ENCODE measurements around the gene RBM33. TPM values are rescaled to one million over a fixed set of nuclear protein-coding genes. Genes with fewer than 3 reads are reported as not detected.

The RBM33 gene
- total and polyA plus RNA-seq, 9 of the 15 experiments (the other 6 are each of a cell fraction or from before 2014, with no cell fraction given): 4.4 to 80.7 (median 27.3) TPM

GRCh38 chr7:155684543-155684942 is 40.1 kb downstream of the RBM33 start (continued):
- TF ChIP-seq BRCA1 (IDR thresholded peaks at IDR 0.05) (no peak), BRCA1 (CRISPR knock-in tag; IDR thresholded peaks at IDR 0.05) (no peak), XRCC3 (IDR thresholded peaks at IDR 0.05) (no peak), ZBTB17 (CRISPR knock-in tag; IDR thresholded peaks at IDR 0.05) (no peak), CREBBP (IDR thresholded peaks at IDR 0.05; ENCODE audit: low read depth, low read length) (no peak), MEF2A (IDR thresholded peaks at IDR 0.05; ENCODE audit: control insufficient read depth, low read depth, low read length) (no peak), ZNF75A (CRISPR knock-in tag; IDR thresholded peaks at IDR 0.05) (no peak), ZNF778 (CRISPR knock-in tag; IDR thresholded peaks at IDR 0.05) (no peak), ZHX1 (conservative IDR thresholded peaks at IDR 0.05; ENCODE audit: low read length) (no peak), XRCC5 (IDR thresholded peaks at IDR 0.05; ENCODE audit: low read depth, low read length) (no peak), ZNF644 (tag; IDR thresholded peaks at IDR 0.05; ENCODE audit: low read depth) (no peak), CBFA2T3 (IDR thresholded peaks at IDR 0.05) (0 out of 2 replicates have a peak, but pooled peaks have one; percentile 9), SIN3A (IDR thresholded peaks at IDR 0.05; ENCODE audit: borderline replicate concordance in 2 of 2, control insufficient read depth in 1 of 2, low read depth in 2 of 2, low read length in 2 of 2) (no peak), MAFK (IDR thresholded peaks at IDR 0.05; ENCODE audit: low read length) (peak; percentile 41; the same call in 1 of the 2 replicates)
- TF ChIP-seq, protein P1, sequence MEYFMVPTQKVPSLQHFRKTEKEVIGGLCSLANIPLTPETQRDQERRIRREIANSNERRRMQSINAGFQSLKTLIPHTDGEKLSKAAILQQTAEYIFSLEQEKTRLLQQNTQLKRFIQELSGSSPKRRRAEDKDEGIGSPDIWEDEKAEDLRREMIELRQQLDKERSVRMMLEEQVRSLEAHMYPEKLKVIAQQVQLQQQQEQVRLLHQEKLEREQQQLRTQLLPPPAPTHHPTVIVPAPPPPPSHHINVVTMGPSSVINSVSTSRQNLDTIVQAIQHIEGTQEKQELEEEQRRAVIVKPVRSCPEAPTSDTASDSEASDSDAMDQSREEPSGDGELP (CRISPR knock-in tag; IDR thresholded peaks at IDR 0.05; ENCODE audit: borderline replicate concordance): no peak

Data from K562 (cell line).